GM08714 (cell line): ENCODE results near the gene OR4B1.
"Not testable (repeated sequence)": the region's sequence is repeated elsewhere in the genome, so short reads cannot be mapped to it uniquely, and the experiment has no call there.

Source experiments
- H3K4me3 ChIP-seq: fragments of 200-500 bp; sonication (Bioruptor generic); 2 replicates; pipeline ENCODE4 v1.5.1; 2014; ENCODE audit warnings: mild to moderate bottlenecking, low read length, inconsistent platforms
- ZNF274 ChIP-seq: IDR thresholded peaks from 2 replicates; pipeline ENCODE4 v1.6.1; 2012; ENCODE audit warnings: mild to moderate bottlenecking, low read depth, low read length

The OR4B1 gene

GRCh38 chr11:48207881-48208280 lies 8.7 kb upstream of the OR4B1 start:
- no peak overlapping the region for H3K4me3 ChIP-seq
- TF ChIP-seq ZNF274, result no peak

- TF ChIP-seq ZNF274, result no peak
Measured at GRCh38 chr11:48210052-48210451, 6.6 kb upstream of the OR4B1 start.

DNA sequence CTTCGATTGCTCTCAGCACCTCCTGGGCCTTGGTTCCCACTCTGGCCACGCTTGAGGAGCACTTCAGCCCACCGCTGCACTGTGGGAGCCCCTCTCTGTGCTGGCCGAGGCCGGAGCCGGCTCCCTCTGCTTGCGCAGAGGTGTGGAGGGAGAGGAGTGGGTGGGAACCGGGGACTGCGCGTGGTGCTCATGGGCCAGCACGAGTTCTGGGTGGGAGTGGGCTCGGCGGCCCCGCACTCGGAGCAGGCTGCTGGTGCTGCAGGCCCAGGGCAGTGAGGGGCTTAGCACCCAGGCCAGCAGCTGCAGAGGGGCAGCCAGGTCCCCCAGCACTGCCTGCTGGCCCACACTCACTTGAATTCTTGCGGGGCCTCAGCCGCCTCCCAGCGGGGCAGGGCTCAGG lies 12.2 kb downstream of the OR4B1 start:
- no peak for TF ChIP-seq ZNF274
- no peak overlapping the region for H3K4me3 ChIP-seq

More at GRCh38 chr11:48210052-48210451, 6.6 kb upstream of the OR4B1 start:
- no peak overlapping the region for H3K4me3 ChIP-seq

DNA sequence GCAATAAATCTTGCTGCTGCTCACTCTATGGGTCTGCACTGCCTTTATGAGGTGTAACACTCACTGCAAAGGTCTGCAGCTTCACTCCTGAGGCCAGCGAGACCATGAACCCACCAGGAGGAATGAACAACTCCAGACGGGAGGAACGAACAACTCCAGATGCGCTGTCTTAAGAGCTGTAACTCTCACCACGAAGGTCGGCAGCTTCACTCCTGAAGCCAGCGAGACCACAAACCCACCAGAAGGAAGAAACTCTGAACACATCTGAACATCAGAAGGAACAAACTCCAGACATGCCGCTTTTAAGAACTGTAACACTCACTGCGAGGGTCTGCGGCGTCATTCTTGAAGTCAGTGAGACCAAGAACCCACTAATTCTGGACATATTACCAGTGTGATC lies 13.4 kb downstream of the OR4B1 start:
- H3K4me3 ChIP-seq, result not testable (repeated sequence)

DNA sequence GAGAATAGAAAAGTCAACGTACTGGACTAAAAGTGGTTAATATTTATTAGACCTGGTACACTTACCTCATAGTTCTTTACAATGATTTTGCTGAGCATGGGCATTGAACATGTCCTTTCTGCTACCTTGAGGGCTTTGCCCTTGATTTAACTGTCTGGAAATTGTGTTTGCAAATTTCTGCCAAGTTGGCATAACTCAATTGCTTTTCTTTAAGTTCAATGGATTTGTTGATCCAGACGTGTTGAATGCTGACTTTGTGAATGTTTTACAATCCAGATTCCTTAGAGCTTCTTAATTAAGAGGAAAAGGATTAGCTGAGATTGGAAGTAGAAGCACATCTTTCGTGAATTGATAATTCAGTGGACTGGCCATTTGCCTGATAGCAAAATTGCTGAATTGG lies 21.1 kb downstream of the OR4B1 start:
- TF ChIP-seq ZNF274, result no peak
- no peak overlapping the region for H3K4me3 ChIP-seq

DNA sequence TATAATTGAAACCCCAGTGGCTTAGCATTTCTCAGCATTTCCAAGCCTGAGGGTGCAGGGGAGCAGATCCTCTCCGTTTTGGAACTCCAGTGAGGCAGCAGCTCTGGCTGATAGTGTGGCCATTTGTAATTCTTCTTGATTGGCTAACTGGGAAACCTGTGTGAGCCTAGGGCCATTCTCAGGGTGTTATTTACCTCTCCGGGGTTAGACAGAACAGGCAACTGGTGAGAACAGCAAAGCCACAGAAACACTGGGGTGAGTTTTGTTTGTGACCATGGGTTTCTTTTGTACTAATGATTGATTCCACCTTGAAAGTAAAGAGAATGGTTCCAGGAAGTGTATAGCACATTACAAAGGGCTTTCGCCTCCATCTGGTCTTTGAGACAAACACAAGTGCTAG lies 25.9 kb downstream of the OR4B1 start:
- H3K4me3 ChIP-seq, result no peak overlapping the region
- TF ChIP-seq ZNF274, result no peak

DNA sequence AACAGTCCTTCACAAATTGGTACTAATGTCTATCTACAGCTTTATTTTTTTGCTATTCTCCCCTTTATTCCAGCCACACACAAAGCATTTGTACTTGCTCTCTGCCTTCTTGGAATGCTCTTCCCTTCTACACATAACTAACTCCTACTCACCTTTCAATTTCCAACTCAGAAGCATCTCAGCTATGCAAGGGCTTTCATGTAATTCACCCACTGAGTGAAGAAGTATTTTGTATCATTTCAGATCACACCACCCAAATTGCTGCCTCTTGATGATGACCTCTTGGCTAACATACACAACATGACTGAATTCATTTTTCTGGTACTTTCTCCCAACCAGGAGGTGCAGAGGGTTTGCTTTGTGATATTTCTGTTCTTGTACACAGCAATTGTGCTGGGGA lies 28.2 kb downstream of the OR4B1 start, which contains the start of gene OR4X2:
TSS of gene OR4X2 (plus strand) at position 301 of the 400 bp plus-strand sequence. CDS start at position 301, 0 bp downstream.
- no peak within 1 kb of the TSS for H3K4me3 ChIP-seq
- TF ChIP-seq ZNF274, result no peak

GRCh38 chr11:48248902-48249301 lies 32.3 kb downstream of the OR4B1 start:
- H3K4me3 ChIP-seq, result no peak overlapping the region
- no peak for TF ChIP-seq ZNF274

GRCh38 chr11:48261600-48261999 lies 45.0 kb downstream of the OR4B1 start:
- no peak for TF ChIP-seq ZNF274
- H3K4me3 ChIP-seq, result no peak overlapping the region

GRCh38 chr11:48263423-48263911 lies 46.9 kb downstream of the OR4B1 start, which contains the start of gene OR4X1:
OR4X1 (plus strand) TSS chr11:48263861; CDS start chr11:48263861, 0 bp downstream.
- TF ChIP-seq ZNF274, result no peak
- H3K4me3 ChIP-seq, result no peak within 1 kb of the TSS
